Measurements from ENCODE around the gene ARHGAP22. TPM values are rescaled to one million over a fixed set of nuclear protein-coding genes. Genes with fewer than 3 reads are reported as not detected.

Gene ARHGAP22
- total RNA-seq, 4 donors from 2014 or later, result 0.59 to 2.1 (median 1.2) TPM

GRCh38 chr10:48568546-48568945, 36.3 kb downstream of the ARHGAP22 start:
- Histone ChIP-seq H3K27ac (no peak overlapping the region), H3K9me3 (no peaks in the 10 kb centered on the region), H3K4me1 (no peaks in the 10 kb centered on the region), H3K4me3 (no peak overlapping the region), H3K36me3 (no peaks in the 10 kb centered on the region), H3K27me3 (no peaks in the 10 kb centered on the region)
- no peak for TF ChIP-seq POLR2A (IDR thresholded peaks at IDR 0.05)
- no peak for TF ChIP-seq CTCF (IDR thresholded peaks at IDR 0.05)
- DNase-seq, result no peak
- WGBS, 2 donors, result 82 to 84% methylated on average over 2 to 3 of the region's 8 CpGs
- intact Hi-C loops (cut with DNase I), result no loop called here

DNA sequence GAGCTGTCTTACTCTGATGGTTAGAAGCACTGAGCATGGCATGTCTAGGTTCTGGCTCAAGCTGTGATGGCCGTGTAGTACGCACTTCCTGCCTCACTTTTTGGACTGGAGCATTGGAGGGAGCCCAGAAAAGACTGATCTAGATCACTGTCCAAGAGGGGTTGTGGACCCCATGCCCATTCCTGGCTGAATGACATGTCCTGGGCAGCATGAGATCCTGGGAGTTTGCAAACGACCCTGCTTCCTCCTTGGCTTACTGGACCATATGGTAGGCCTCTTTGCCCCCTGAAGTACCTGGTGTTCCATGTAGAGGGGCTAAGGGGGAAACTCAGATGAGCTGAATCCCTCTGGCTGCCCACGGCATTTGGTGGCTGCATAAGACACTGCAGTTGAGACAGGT, 36.7 kb downstream of the ARHGAP22 start:
- Histone ChIP-seq H3K27me3 (no peaks in the 10 kb centered on the region), H3K4me1 (no peaks in the 10 kb centered on the region), H3K4me3 (no peak overlapping the region), H3K9me3 (no peaks in the 10 kb centered on the region), H3K27ac (no peak overlapping the region), H3K36me3 (no peaks in the 10 kb centered on the region)
- TF ChIP-seq CTCF (IDR thresholded peaks at IDR 0.05), result no peak
- no peak for TF ChIP-seq POLR2A (IDR thresholded peaks at IDR 0.05)
- DNase-seq, result no peak
- intact Hi-C loops (cut with DNase I), result no loop called here
- 85 to 93% methylated on average over 2 to 4 of the region's 4 CpGs for WGBS, 2 donors

DNA sequence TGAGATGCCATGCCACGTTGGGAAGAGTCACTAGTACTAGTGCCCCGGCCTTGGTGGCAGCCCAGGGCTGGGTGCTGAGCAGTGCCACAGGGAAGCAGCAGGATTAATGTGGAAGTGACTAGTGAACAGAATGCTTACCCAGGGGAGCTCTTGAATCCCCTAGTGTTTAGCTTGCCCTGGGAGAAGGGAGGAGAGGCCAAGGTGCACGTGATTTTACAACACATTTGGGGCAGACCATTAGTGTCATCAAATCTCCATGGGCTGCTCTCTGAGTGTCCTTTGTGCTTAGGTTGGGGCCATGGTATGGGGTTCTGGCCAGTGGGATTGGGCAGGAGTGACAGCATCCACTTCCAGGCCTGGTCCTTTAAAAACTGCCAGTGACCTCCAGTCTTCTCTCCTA, 37.5 kb downstream of the ARHGAP22 start:
- intact Hi-C loops (cut with DNase I), result no loop called here
- no peak for DNase-seq
- TF ChIP-seq POLR2A (IDR thresholded peaks at IDR 0.05) (no peak), CTCF (IDR thresholded peaks at IDR 0.05) (no peak)
- 100% methylated on average over 1 of the region's 3 CpGs for WGBS, 2 donors
- no peak overlapping the region for H3K4me3 ChIP-seq
- no peaks in the 10 kb centered on the region for H3K27me3 ChIP-seq
- H3K27ac ChIP-seq, result no peak overlapping the region
- no peaks in the 10 kb centered on the region for H3K4me1 ChIP-seq
- no peaks in the 10 kb centered on the region for H3K9me3 ChIP-seq
- H3K36me3 ChIP-seq, result no peaks in the 10 kb centered on the region

DNA sequence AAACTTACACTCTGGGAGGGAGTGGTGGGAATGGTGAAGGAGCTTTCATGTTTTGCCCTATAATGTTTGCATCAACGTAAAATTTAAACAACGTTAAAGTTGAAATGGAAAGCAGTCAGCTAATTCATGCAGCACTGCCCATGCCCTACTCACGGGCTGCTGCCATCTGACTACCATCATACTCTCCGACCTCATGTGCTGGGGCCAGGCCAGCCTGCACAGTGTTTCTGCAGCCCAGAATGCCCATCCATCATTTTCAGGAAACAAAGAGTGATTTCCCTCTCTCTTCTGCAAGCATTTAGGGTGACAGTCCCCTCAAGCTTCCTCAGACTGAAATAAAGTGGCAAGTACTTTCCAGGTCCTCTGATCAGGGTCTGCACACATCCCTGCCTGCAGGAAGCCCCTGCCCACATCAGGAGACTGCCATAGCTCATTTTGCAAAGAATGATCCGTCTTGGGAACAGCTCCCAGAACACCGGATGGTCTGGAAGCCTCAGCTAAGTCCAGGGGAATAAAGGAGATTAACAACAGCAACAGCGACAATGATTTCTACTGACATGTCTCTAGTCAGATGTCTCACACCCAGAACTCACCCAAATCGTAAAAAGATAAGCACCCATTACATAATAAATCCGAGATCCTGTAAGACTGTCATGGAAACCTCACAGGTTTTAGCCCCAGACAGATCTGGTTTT, 40.3 kb downstream of the ARHGAP22 start:
- Histone ChIP-seq H3K27ac (no peak overlapping the region), H3K27me3 (no peaks in the 10 kb centered on the region), H3K36me3 (no peaks in the 10 kb centered on the region), H3K4me1 (no peaks in the 10 kb centered on the region), H3K4me3 (no peak overlapping the region), H3K9me3 (no peaks in the 10 kb centered on the region)
- DNase-seq, result no peak
- no peak for TF ChIP-seq CTCF (IDR thresholded peaks at IDR 0.05)
- TF ChIP-seq POLR2A (IDR thresholded peaks at IDR 0.05), result no peak
- intact Hi-C loops (cut with DNase I), result no loop called here
- WGBS, 2 donors, result 38 to 52% methylated on average over 9 of the region's 9 CpGs

DNA sequence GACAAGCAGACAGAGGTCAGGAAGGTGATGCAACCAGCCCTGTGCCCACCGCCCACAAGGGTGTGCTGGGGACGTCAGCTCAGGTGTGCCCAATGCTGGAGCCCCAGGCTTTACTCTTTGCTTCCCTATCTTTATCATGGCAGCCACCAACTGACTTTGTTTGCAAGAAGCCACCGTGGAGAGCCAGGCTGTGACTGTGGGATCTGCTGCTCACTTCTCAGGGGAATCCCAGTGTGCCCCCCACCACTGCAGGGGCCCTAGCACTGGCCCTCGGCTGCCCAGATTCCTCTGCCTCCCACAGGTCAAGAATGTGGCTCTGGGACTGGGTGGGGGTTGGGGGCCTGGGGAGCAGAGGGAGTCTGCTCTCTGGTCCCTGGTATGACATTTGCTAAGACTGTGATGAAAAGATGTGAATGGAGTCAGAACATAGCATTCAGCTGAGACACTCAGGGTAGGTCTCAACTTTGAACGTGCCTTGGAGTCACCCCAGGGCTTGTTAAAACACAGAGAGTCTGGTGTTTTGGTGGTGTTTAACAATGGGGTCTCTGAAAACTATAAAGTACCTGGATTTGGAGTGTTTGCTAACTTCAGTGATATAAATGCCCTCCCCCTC, 47.3 kb downstream of the ARHGAP22 start:
- no peaks in the 10 kb centered on the region for H3K27me3 ChIP-seq
- DNase-seq, result no peak
- intact Hi-C loops (cut with DNase I), result no loop called here
- no peak for TF ChIP-seq POLR2A (IDR thresholded peaks at IDR 0.05)
- no peak for TF ChIP-seq CTCF (IDR thresholded peaks at IDR 0.05)
- no peaks in the 10 kb centered on the region for H3K9me3 ChIP-seq
- H3K4me3 ChIP-seq, result no peak overlapping the region
- WGBS, 2 donors, result 63 to 69% methylated on average over 4 of the region's 5 CpGs
- H3K27ac ChIP-seq, result no peak overlapping the region
- H3K36me3 ChIP-seq, result no peaks in the 10 kb centered on the region
- H3K4me1 ChIP-seq, result peaks cover 0 to 11% (median 0%) of the 10 kb centered on the region in 3 donors
